Nephron (organoid): ENCODE results near the gene UCHL5.
A peak's percentile ranks its signal among the peaks of the same experiment; 100 is the strongest.

Experiments
- H3K27ac Mint-ChIP-seq, 3 experiments: 2 replicates each; pipeline ENCODE4 v1.8.0; 2020; ENCODE audit warnings: mixed read lengths in 3 of 3, mild to moderate bottlenecking in 2 of 3, moderate library complexity in 1 of 3
- H3K27me3 Mint-ChIP-seq: 2 replicates; pipeline ENCODE4 v1.8.0; 2021; ENCODE audit warnings: low read depth, mild to moderate bottlenecking, moderate library complexity, mixed read lengths
- H3K36me3 Mint-ChIP-seq: 2 replicates; pipeline ENCODE4 v1.8.0; 2020; ENCODE audit warnings: low read depth, mixed read lengths
- H3K4me1 Mint-ChIP-seq: 2 replicates; pipeline ENCODE4 v1.8.0; 2020; ENCODE audit warnings: mixed read lengths
- H3K4me3 Mint-ChIP-seq, 3 experiments: 2 replicates each; pipeline ENCODE4 v1.8.0; 2020; ENCODE audit warnings: mild to moderate bottlenecking in 3 of 3, mixed read lengths in 3 of 3, moderate library complexity in 2 of 3
- H3K9me3 Mint-ChIP-seq: 2 replicates; pipeline ENCODE4 v1.8.0; 2020; ENCODE audit warnings: mixed read lengths
- TF ChIP-seq, protein P1 (sequence below), 3 experiments: fragments of 200-600 bp; sonication (generic); IDR thresholded peaks; one replicate each; pipeline ENCODE4 v1.5.0; 2021; ENCODE audit warnings: antibody characterized with exemption in 3 of 3; ENCODE audit not compliant: unreplicated experiment in 3 of 3

The UCHL5 gene

DNA sequence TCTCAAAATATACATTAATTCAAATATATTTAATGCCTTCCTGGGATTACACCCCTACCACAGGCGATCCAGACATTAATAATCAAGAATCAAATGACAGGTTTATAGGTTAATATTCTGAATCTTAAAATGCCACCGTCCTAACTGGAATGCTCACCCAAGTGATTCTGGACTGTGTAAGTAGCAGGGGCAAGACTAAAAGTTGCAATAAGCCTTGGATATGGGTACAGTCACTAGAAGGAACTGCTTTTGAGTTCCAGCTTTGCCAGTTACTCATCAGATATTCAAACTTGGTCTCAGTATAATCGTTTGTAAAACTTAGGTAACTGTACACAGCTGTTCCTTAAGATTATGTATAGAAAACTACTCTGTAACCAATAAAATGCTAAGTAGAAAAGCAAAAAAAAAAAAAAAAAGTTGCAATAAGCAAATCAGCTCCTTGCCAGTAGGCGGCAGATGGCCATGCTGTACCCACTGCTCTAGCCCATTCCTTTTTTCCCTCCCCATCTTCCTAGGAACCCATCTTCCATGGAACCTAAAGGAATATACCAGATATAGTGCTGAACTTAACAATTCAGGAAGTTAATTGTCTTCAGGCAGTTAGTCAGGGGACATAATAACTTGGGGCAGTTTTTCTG, 10.7 kb upstream of the UCHL5 start:
- no peaks in the 10 kb centered on the region for H3K9me3 Mint-ChIP-seq
- H3K27ac Mint-ChIP-seq: peak overlapping the region in 1 of 3 experiments; percentile 59
- TF ChIP-seq, protein P1, sequence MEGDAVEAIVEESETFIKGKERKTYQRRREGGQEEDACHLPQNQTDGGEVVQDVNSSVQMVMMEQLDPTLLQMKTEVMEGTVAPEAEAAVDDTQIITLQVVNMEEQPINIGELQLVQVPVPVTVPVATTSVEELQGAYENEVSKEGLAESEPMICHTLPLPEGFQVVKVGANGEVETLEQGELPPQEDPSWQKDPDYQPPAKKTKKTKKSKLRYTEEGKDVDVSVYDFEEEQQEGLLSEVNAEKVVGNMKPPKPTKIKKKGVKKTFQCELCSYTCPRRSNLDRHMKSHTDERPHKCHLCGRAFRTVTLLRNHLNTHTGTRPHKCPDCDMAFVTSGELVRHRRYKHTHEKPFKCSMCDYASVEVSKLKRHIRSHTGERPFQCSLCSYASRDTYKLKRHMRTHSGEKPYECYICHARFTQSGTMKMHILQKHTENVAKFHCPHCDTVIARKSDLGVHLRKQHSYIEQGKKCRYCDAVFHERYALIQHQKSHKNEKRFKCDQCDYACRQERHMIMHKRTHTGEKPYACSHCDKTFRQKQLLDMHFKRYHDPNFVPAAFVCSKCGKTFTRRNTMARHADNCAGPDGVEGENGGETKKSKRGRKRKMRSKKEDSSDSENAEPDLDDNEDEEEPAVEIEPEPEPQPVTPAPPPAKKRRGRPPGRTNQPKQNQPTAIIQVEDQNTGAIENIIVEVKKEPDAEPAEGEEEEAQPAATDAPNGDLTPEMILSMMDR (IDR thresholded peaks at IDR 0.05; ENCODE audit: unreplicated experiment in 3 of 3): peak in 1 of 3 experiments; percentile 10
- no peaks in the 10 kb centered on the region for H3K27me3 Mint-ChIP-seq
- no peak overlapping the region for H3K4me3 Mint-ChIP-seq
- H3K4me1 Mint-ChIP-seq: no peaks in the 10 kb centered on the region
- H3K36me3 Mint-ChIP-seq: peaks cover 43% of the 10 kb centered on the region

DNA sequence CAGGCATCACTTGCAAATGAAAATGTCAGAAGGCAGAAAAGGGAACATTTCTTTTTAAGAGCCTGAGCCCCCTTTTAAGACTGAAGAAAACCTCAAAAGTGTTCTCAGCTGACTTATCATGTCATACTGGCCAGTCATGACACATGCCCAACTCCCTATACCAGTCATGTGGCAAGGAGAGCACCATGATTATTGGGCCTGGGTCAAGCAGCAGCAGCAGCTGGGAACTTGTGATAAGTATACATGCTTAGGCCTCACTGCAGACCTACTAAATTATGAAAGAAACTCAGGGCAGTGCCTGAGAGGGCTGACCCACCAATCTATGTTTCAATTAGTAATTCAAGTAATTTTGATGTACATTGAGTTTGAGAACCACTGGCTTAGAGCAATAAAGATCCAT, 8.9 kb upstream of the UCHL5 start:
- Mint-ChIP-seq H3K36me3 (peaks cover 42% of the 10 kb centered on the region), H3K4me3 (no peak overlapping the region), H3K27me3 (no peaks in the 10 kb centered on the region), H3K4me1 (no peaks in the 10 kb centered on the region), H3K9me3 (no peaks in the 10 kb centered on the region), H3K27ac (no peak overlapping the region)
- TF ChIP-seq, protein P1 (IDR thresholded peaks at IDR 0.05; ENCODE audit: unreplicated experiment in 3 of 3): no peak

DNA sequence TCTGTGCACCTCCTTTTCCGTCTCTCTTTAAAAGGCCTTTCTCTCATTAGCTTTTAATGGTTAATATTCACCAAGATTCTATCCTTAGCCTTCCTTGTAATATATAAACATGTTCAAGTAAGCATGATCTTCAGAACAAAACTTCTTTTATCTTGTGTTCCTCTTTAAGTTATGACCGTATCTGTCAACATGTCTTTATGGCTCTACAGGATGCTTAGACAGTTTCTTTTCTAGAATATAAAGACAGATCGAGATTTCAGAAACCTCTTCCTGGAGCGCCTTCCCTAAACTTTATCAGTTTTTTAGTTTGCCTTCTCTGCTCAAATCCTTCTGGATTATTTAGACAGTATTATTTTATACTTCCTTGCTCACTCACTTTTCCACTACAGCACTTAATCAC, 7.4 kb upstream of the UCHL5 start:
- Mint-ChIP-seq H3K36me3 (peaks cover 43% of the 10 kb centered on the region), H3K27ac (peak overlapping the region in 1 of 3 experiments; percentile 20), H3K9me3 (no peaks in the 10 kb centered on the region), H3K27me3 (no peaks in the 10 kb centered on the region), H3K4me3 (no peak overlapping the region), H3K4me1 (no peaks in the 10 kb centered on the region)
- TF ChIP-seq, protein P1 (IDR thresholded peaks at IDR 0.05; ENCODE audit: unreplicated experiment in 3 of 3): no peak

DNA sequence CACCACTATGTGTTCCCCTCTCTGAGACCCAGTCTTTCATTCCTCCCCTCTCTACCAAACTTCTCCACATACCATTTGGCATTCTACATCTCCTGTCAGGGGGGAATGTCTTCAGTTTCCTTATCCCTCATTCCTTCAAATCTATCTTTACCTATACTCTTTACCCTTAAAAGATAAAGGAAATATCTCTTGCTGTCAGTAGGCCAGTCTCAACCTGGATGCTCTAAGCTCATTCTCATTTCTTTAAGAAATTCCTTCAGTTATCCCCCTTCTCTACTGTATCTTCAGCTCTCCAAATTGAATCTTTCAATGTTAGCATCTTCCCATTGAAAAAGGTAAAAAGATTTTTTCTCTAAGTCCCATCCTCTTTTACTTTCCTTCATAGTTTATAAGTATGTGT, 6.8 kb upstream of the UCHL5 start:
- no peaks in the 10 kb centered on the region for H3K9me3 Mint-ChIP-seq
- peaks cover 43% of the 10 kb centered on the region for H3K36me3 Mint-ChIP-seq

DNA sequence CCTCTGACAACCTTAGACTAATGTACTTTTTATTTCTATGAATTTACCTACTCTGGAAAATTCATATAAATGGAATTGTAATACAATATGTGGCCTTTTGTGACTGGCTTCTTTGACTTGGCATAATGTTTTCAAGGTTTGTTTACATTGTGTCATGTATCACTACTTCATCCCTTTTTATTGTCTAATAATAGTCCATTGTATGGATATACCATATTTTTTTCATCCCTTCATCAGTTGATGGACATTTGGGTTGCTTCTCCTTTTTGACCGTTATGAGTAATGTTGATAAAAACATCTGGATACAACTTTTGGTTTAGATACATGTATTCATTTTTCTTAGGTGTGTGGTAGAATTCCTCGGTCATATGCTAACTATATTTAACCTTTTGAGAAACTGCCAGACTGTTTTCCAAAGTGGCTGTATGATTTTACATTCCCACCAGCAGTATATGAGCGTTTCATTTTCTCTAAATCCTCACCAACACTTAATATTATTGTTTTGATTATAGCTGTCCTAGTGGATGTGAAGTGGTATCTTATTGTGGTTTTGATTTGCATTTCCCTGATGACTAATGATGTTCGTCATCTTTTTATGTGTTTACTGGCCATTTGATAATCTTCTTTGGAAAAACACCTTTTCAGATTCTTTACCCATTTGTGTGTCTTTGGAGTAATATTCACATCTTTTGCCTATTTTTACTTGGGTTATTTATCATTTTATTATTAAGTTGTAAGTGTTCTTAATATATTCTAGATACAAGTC, 3.7 kb upstream of the UCHL5 start:
- H3K4me3 Mint-ChIP-seq: peak overlapping the region; percentile 23 to 41 (median 36)
- no peaks in the 10 kb centered on the region for H3K27me3 Mint-ChIP-seq
- peaks cover 20% of the 10 kb centered on the region for H3K4me1 Mint-ChIP-seq
- H3K36me3 Mint-ChIP-seq: peaks cover 31% of the 10 kb centered on the region
- no peaks in the 10 kb centered on the region for H3K9me3 Mint-ChIP-seq
- TF ChIP-seq, protein P1 (IDR thresholded peaks at IDR 0.05; ENCODE audit: unreplicated experiment in 3 of 3): no peak
- no peak overlapping the region for H3K27ac Mint-ChIP-seq

More for the DNA sequence above, 6.8 kb upstream of the UCHL5 start:
- Mint-ChIP-seq H3K27ac (no peak overlapping the region), H3K4me1 (peaks cover 4% of the 10 kb centered on the region), H3K27me3 (no peaks in the 10 kb centered on the region), H3K4me3 (no peak overlapping the region)
- TF ChIP-seq, protein P1 (IDR thresholded peaks at IDR 0.05; ENCODE audit: unreplicated experiment in 3 of 3): no peak
